Measurements from ENCODE around the gene RS1.

GRCh38 chrX:18647621-18648020 is 24.3 kb downstream of the RS1 start:
- TF ChIP-seq CTCF (IDR thresholded peaks at IDR 0.05): no peak
- TF ChIP-seq POLR2A (IDR thresholded peaks at IDR 0.05): no peak

Measured in body of pancreas (tissue), 4 donors.